A204.1 (cell line): ENCODE data around the gene CHMP4B.

ENCODE experiments used
- FAIRE-seq: peaks from 2 replicates; lab custom pipeline; 2012; peaks lifted over from hg19 to GRCh38; lab: Jason Lieb, UNC

CHMP4B gene

GRCh38 chr20:33821270-33821836 lies 10.2 kb downstream of the CHMP4B start:
- FAIRE-seq: no peak

- no peak for FAIRE-seq
Observed at GRCh38 chr20:33822423-33822822, 11.3 kb downstream of the CHMP4B start.

GRCh38 chr20:33822991-33823390 lies 11.8 kb downstream of the CHMP4B start:
- no peak for FAIRE-seq

- FAIRE-seq: no peak
Observed at GRCh38 chr20:33824852-33825251, 13.7 kb downstream of the CHMP4B start.

GRCh38 chr20:33825340-33826269 lies 14.5 kb downstream of the CHMP4B start:
- no peak for FAIRE-seq

- FAIRE-seq: no peak
Observed at GRCh38 chr20:33826270-33826897, 15.2 kb downstream of the CHMP4B start.

GRCh38 chr20:33827109-33827508 lies 16.0 kb downstream of the CHMP4B start:
- FAIRE-seq: no peak

GRCh38 chr20:33827634-33828325 lies 16.6 kb downstream of the CHMP4B start:
- FAIRE-seq: no peak

- FAIRE-seq: no peak
Observed at GRCh38 chr20:33828326-33828844, 17.2 kb downstream of the CHMP4B start.

- FAIRE-seq: no peak
Observed at GRCh38 chr20:33828967-33829560, 17.9 kb downstream of the CHMP4B start.

- no peak for FAIRE-seq
Observed at GRCh38 chr20:33829636-33830035, 18.5 kb downstream of the CHMP4B start.

- no peak for FAIRE-seq
Observed at GRCh38 chr20:33830371-33830770, 19.2 kb downstream of the CHMP4B start.

GRCh38 chr20:33832103-33832804 lies 21.1 kb downstream of the CHMP4B start:
- no peak for FAIRE-seq

GRCh38 chr20:33833333-33833732 lies 22.2 kb downstream of the CHMP4B start:
- no peak for FAIRE-seq

GRCh38 chr20:33835615-33836172 lies 24.5 kb downstream of the CHMP4B start:
- no peak for FAIRE-seq

GRCh38 chr20:33836277-33836676 lies 25.1 kb downstream of the CHMP4B start:
- no peak for FAIRE-seq

- FAIRE-seq: no peak
Observed at GRCh38 chr20:33837096-33837830, 26.1 kb downstream of the CHMP4B start.

GRCh38 chr20:33838035-33838864 lies 27.1 kb downstream of the CHMP4B start:
- FAIRE-seq: no peak

- no peak for FAIRE-seq
Observed at GRCh38 chr20:33839591-33839990, 28.4 kb downstream of the CHMP4B start.
